Liver (tissue), 3 donors: ENCODE measurements around the gene NKX3-2.

Experiments
- ATF3 ChIP-seq: IDR thresholded peaks from 2 replicates; pipeline ENCODE4 v1.6.1; 2016; ENCODE audit warnings: antibody characterized with exemption
- CTCF ChIP-seq: fragments of 150-350 bp; IDR thresholded peaks from 2 replicates; pipeline ENCODE4 v1.5.1; 2017; ENCODE audit warnings: improper control_type of control experiment, low read depth, low read length; ENCODE audit not compliant: missing input control
- FOXA1 ChIP-seq: IDR thresholded peaks from 2 replicates; pipeline ENCODE4 v1.6.1; 2016; ENCODE audit warnings: antibody characterized with exemption
- JUND ChIP-seq, 2 donors: IDR thresholded peaks; 2 replicates each; pipeline ENCODE4 v1.6.1; 2016; ENCODE audit warnings: antibody characterized with exemption in 2 of 2
- MAX ChIP-seq: IDR thresholded peaks from 2 replicates; pipeline ENCODE4 v1.6.1; 2016; ENCODE audit warnings: antibody characterized with exemption
- REST ChIP-seq: IDR thresholded peaks from 2 replicates; pipeline ENCODE4 v1.6.1; 2016; ENCODE audit warnings: antibody characterized with exemption, mild to moderate bottlenecking
- ZBTB33 ChIP-seq: IDR thresholded peaks from 2 replicates; pipeline ENCODE4 v1.6.1; 2016; ENCODE audit warnings: antibody characterized with exemption
- donor health status: healthy.
- donor health status: healthy.

GRCh38 chr4:13567125-13567524 lies 22.8 kb upstream of the NKX3-2 start:
- no peak for TF ChIP-seq CTCF
- TF ChIP-seq REST = no peak
- TF ChIP-seq ZBTB33 = no peak
- no peak for TF ChIP-seq ATF3
- no peak for TF ChIP-seq MAX
- no peak for TF ChIP-seq FOXA1
- TF ChIP-seq JUND (IDR thresholded peaks at IDR 0.05) = no peak
